ENCODE results near the gene FAM110C.

GRCh38 chr2:33620-34019 is 12.7 kb downstream of the FAM110C start:
- TF ChIP-seq POLR2AphosphoS5 (IDR thresholded peaks at IDR 0.05; ENCODE audit: low read depth, low read length) (no peak), TAF1 (IDR thresholded peaks at IDR 0.05; ENCODE audit: borderline replicate concordance, low read depth, low read length) (no peak), POLR2A (IDR thresholded peaks at IDR 0.05; ENCODE audit: low read depth, low read length) (no peak)
